HG02884 (cell line): ENCODE measurements around the gene CEPT1.
A peak's percentile ranks its signal among the peaks of the same experiment; 100 is the strongest.

Experiments used
- ATAC-seq: cut with Tn5 transposase; IDR thresholded peaks from one replicate; pipeline ENCODE4 v1.9.1; 2021; ENCODE audit warnings: mild to moderate bottlenecking, moderate library complexity; ENCODE audit not compliant: unreplicated experiment

Gene CEPT1

GRCh38 chr1:111192074-111192473 lies 52.1 kb downstream of the CEPT1 start:
- no peak for ATAC-seq

DNA sequence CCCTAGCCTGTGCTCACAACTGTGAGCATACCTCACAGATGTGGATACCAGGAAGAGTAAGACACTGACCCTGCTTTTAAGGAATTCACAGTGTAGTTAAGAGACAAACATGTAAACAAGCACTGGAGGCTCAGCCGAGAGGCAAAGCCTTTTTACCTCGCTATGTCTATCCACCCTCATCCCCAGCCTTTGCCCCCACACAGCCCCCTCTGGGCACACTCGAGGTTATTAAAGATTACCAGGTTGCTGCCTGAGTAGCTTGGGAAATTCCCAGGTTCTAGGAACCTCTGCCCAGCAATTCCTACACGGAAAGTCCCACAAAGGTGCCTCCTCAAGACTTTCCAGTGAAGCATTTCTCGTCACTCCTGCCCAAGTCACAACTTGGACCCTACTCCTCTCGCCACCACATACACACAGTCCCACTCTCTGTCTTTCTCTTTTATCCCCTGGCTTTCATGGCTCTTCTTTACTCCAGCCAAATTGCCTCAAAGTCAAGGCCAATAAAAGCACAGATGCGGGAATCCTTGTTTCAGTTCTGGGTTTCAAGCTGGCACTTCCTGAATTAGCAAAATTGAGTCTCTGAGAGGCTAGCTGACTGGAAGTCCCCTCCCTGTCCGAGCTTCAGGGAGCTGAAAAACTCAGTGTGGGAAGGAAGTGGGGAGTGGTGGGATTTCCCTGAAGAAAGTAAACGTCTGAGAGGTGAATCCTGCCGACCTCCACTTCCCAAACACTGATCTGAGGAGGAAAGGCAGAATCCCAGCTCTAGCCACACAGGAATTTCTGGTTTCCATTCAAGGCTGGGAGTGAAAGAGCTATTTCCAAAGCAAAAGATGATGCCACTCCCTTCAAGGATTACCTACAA lies 52.9 kb downstream of the CEPT1 start:
- no peak for ATAC-seq

DNA sequence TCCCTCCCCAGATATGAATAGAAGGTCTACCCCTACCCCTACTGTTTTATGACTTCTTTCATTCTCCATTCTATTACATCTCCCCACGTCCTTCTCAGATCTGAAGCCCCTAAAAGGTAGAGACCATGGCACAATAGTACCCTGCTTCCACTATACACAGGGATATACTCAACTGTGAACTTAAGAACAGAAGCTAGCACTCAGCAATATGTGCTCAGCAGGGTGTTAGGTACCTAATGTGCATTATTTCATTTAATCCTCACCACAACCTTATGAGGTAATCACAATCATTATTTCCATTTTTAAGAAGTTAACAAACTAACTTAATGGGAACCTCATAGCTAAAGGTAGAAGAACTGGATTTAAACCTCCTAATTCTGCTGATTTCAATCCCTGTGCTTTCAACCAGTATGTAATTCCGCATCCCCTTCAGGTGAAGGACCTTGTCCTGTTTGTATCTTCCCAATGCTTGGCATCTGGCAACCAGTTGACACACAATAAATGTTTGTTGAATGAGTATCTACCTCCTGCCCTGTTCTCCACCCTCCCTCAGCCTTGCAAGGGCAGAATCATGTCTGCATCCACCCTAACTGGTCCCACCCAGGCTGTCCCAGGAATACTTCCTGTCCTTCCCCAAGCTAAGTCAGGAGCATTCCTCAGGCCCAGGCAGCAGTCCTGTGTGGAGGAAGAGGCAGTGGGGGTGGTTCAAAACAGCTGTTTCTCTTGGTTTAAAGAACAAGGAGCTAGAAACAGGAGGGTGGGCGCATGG lies 53.9 kb downstream of the CEPT1 start:
- no peak for ATAC-seq

DNA sequence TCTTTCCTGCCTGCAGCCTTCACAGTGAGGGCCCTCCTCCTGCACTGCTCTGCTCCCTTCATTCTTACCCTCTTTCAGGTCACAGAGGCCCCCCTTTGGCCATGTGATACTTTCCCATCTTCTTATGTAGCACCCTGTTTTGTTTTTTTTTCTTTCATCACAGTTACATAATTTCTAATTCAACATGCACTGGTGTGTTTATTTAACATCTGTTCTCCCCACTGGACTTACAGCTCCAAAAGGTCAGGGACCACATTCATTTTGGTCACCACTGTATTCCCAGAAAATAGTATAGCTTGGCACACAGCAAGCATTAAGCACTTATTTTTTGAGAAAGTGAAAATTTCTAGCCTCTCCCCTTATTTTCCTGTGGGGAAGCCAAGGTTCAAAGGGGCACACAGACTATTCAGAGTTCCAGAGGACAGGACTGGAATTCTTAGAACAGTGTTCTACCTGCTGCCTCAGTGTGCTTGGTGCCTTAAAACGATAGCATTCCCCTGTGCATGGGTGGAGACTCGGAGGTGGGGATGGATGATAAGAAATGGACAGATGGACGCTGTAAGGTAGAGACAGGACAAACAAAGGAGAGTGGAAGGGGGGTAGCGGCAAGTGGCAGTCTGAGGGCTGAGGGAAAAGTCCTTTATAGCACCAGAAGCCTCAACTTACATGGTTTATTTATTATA lies 55.1 kb downstream of the CEPT1 start:
- ATAC-seq, result no peak

- ATAC-seq, result no peak
These were observed 56.2 kb downstream of the CEPT1 start for GRCh38 chr1:111196213-111196612.

DNA sequence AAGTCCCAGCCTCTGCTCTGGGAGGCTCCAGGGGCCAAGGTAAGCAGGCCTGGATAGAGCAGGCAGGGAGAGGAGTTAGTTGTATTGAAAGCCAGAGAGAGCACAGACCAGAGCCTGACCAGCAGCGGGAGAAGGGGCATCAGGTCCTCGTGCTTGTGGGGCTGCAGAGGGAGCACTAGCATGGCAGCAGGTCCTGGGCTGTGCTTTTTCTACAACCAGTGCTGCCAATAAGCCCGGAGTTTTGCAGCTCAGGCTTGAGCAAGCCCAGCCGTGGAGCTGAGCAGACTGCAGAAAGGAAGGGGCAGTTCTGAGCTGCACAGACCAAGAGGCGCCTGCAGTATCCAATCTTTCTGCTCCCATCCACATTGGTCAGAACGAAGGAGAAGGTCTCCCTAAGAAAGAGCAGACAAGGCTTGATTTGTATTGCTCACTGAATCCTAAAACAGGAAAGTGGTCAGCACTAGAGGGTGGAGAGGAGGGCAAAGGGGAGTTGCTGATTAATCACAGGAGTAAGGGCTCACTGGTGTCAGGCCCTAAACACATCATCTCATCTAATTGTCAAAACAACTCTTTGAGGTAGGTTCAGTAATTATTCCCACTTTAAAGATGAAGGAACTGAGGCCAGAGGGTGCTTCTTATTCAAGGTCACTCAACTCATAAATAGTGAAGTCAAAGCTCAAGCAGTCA lies 57.7 kb downstream of the CEPT1 start:
- no peak for ATAC-seq

GRCh38 chr1:111198836-111199235 lies 58.8 kb downstream of the CEPT1 start:
- no peak for ATAC-seq

- ATAC-seq, result no peak
These were observed 59.3 kb downstream of the CEPT1 start for GRCh38 chr1:111199329-111199728.

- no peak for ATAC-seq
These were observed 60.1 kb downstream of the CEPT1 start, which contains the start of gene DENND2D for GRCh38 chr1:111199881-111200801. TSS of gene DENND2D (minus strand) at chr1:111200646. CDS start at chr1:111200459, 187 bp downstream.

DNA sequence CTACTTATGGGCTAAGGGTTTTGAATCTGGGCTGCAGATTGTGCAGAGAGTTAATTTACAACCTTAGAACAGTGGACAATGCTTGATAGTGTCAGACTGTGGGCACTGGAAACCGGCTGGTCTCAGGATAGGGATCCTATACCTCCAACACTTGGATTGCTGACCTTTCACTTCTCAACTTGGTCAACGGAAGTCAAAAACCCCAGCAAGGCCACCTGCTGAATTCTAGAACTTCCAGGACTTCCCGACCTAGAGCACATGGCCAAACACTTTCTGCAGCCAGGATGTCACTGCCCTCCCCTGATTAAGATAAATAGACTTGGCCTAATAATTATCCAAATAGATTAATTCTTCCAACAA lies 60.8 kb downstream of the CEPT1 start:
- no peak for ATAC-seq

GRCh38 chr1:111201275-111202090 lies 61.5 kb downstream of the CEPT1 start:
- no peak for ATAC-seq

DNA sequence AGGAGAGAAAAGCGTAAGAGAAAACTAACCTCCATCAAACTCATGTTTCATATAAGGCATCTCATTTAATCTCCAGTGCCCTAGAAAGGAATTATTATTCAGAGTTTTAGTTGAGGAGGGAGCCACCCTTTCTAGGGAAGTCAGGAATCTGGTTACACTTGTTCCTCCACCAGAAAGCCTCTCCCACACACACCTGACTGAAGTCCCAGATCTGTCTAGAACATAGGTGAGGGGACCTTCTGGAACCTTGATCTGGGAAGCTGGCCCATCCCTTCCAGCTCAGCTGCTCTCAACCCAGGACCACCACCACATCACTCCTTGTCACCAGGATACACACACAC lies 62.3 kb downstream of the CEPT1 start:
- no peak for ATAC-seq

GRCh38 chr1:111202707-111203623 lies 62.9 kb downstream of the CEPT1 start:
- ATAC-seq, result no peak

DNA sequence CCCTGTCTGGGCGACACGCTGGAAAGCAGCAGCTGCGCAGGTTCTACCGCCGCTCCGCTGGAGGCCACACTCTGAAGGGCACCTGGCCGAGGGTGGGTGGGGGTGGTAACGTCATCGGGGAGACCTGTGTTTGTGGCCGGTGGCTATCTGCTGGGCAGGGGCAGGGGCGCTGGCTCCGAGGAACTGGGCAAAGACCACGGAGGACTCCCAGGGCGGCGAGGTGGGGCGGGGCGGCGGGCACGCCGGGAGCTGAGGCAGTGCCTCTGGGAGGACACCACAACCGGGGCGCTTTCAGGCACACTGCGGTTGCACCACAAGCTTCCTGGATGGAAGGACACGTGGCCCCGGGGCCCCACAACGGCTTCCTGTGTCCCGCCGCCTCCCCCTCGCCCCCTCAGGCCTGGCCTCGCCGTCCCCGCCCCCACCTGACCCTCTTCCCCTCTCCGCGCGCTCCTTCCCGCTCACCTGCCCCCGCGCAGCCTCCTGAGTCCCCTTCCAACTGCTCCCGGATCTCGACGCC lies 63.7 kb downstream of the CEPT1 start:
- ATAC-seq, result peak; percentile 37

DNA sequence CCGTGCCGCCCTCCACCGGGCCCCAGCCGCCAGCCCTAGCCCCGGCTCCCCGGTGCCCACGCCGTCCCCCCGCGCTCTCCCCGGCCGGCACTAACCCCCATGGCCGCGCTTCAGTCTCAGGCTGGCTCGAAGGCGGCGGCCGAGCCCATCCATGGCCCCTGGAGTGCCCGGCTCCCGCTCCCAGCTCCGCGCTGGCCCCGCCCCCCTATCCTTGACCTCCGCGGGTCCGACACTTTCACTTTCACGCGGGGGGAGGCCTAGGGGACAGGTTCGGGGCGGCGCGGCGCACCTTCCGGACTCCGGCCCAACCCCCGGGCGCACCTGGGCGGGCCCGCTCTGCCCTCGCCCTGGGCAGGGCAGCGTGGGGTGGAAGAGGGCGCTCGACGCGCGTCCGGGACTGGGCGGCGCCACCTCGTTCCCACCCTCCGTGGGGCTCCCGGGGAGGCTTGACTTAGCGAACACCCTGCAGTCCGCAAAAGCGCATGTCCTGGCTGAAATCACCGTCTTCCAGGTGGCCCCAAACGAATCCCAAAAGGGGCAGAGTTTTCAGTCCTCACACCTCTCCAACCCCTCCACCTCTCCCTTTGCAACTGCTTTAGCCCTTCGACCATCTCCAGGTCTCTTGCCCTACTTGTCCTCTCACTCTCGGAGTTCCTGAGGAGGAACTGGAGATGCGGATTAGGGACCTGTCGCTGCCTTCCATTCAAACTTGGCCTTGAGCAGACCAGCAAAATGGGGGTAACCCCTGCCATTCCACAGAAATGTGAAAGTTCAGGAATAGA lies 64.4 kb downstream of the CEPT1 start:
- peak; percentile 62 for ATAC-seq

- no peak for ATAC-seq
These were observed 65.1 kb downstream of the CEPT1 start for GRCh38 chr1:111204983-111205713.

DNA sequence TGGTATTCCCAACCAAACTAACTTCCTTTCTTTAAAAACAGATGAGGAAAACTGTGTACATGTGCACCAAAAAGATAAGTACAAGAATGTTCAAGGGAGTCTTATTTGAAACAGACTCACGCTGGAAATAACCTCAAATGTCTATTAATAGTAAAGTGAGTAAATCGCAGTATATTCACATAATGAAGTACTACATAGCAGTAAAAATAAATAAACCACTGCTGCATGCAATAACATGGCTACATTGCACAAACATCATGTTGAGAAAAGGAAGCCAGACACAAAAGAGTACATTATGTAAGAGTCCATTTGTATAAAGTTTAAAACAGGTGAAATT lies 65.7 kb downstream of the CEPT1 start:
- ATAC-seq, result no peak
